Astrocyte (in vitro differentiated cells and primary cell): ENCODE results near the gene NWD2. TPM values are rescaled to one million over a fixed set of nuclear protein-coding genes. Genes with fewer than 3 reads are reported as not detected.

Source experiments
- DNase-seq: peaks from one replicate; pipeline ENCODE4 v3.0.0-alpha.2; 2010; ENCODE audit warnings: low read depth
- FAIRE-seq: peaks from 2 replicates; lab custom pipeline; 2011; peaks lifted over from hg19 to GRCh38; lab: Jason Lieb, UNC
- H2AFZ ChIP-seq: 2 replicates; pipeline ENCODE4 v1.6.0; 2012; ENCODE audit warnings: low read depth, low read length, inconsistent platforms
- H3K27ac ChIP-seq: 2 replicates; pipeline ENCODE4 v1.5.1; 2011; ENCODE audit warnings: low read depth, low read length, inconsistent platforms
- H3K27me3 ChIP-seq: 2 replicates; pipeline ENCODE4 v1.6.0; 2011; ENCODE audit warnings: low read length, inconsistent platforms; ENCODE audit not compliant: insufficient read depth
- H3K36me3 ChIP-seq: 2 replicates; pipeline ENCODE4 v1.5.1; 2011; ENCODE audit warnings: low read length, inconsistent platforms; ENCODE audit not compliant: insufficient read depth
- H3K4me1 ChIP-seq: 2 replicates; pipeline ENCODE4 v1.5.1; 2011; ENCODE audit warnings: low read length, inconsistent platforms; ENCODE audit not compliant: insufficient read depth
- H3K4me2 ChIP-seq: 2 replicates; pipeline ENCODE4 v1.6.0; 2012; ENCODE audit warnings: low read length, inconsistent platforms
- H3K4me3 ChIP-seq: 2 replicates; pipeline ENCODE4 v1.5.1; 2011; ENCODE audit warnings: low read depth, mild to moderate bottlenecking, low read length, inconsistent platforms; ENCODE audit not compliant: insufficient read depth
- H3K79me2 ChIP-seq: 2 replicates; pipeline ENCODE4 v1.6.0; 2012; ENCODE audit warnings: mild to moderate bottlenecking, low read length, inconsistent platforms; ENCODE audit not compliant: insufficient read depth
- H3K9ac ChIP-seq: 2 replicates; pipeline ENCODE4 v1.6.0; 2012; ENCODE audit warnings: mild to moderate bottlenecking, low read length, inconsistent platforms
- H3K9me3 ChIP-seq: 2 replicates; pipeline ENCODE4 v1.5.1; 2012; ENCODE audit warnings: low read depth, mild to moderate bottlenecking, low read length, inconsistent platforms; ENCODE audit not compliant: insufficient read depth
- H4K20me1 ChIP-seq: 2 replicates; pipeline ENCODE4 v1.6.0; 2012; ENCODE audit warnings: low read length, inconsistent platforms; ENCODE audit not compliant: insufficient read depth
- H3K27ac Mint-ChIP-seq: one replicate; pipeline ENCODE4 v1.8.0; 2021; ENCODE audit warnings: mild to moderate bottlenecking, mixed read lengths; ENCODE audit not compliant: unreplicated experiment
- H3K27me3 Mint-ChIP-seq: one replicate; pipeline ENCODE4 v1.8.0; 2021; ENCODE audit warnings: low read depth, mixed read lengths; ENCODE audit not compliant: unreplicated experiment
- H3K36me3 Mint-ChIP-seq: one replicate; pipeline ENCODE4 v1.8.0; 2021; ENCODE audit warnings: low read depth, mixed read lengths; ENCODE audit not compliant: unreplicated experiment
- H3K4me1 Mint-ChIP-seq: one replicate; pipeline ENCODE4 v1.8.0; 2021; ENCODE audit warnings: low read depth, mixed read lengths; ENCODE audit not compliant: unreplicated experiment
- H3K4me3 Mint-ChIP-seq: one replicate; pipeline ENCODE4 v1.8.0; 2021; ENCODE audit warnings: mild to moderate bottlenecking, moderate library complexity, mixed read lengths; ENCODE audit not compliant: unreplicated experiment
- H3K9me3 Mint-ChIP-seq: one replicate; pipeline ENCODE4 v1.8.0; 2021; ENCODE audit warnings: mild to moderate bottlenecking, mixed read lengths; ENCODE audit not compliant: unreplicated experiment
- CTCF ChIP-seq: IDR thresholded peaks from 2 replicates; pipeline ENCODE4 v1.5.1; 2011; ENCODE audit warnings: low read depth, mild to moderate bottlenecking, inconsistent platforms, low read length, moderate library complexity; ENCODE audit not compliant: insufficient read depth
- EZH2 ChIP-seq: IDR thresholded peaks from 2 replicates; pipeline ENCODE4 v1.6.1; 2012; ENCODE audit warnings: mild to moderate bottlenecking, low read length, inconsistent platforms; ENCODE audit not compliant: insufficient read depth
- total RNA-seq: library from RNA; stranded (reverse); gene quantifications from 2 replicates; pipeline ENCODE4 v1.2.1, GENCODE V29; 2021

Gene NWD2
- total RNA-seq, 1 donor from 2014 or later, result not detected

GRCh38 chr4:37367901-37368300 lies 123.4 kb downstream of the NWD2 start:
- Histone ChIP-seq H3K27me3 (no peaks in the 10 kb centered on the region), H3K4me1 (no peaks in the 10 kb centered on the region), H3K9me3 (no peaks in the 10 kb centered on the region), H3K27ac (no peak overlapping the region), H4K20me1 (no peaks in the 10 kb centered on the region), H3K4me3 (no peak overlapping the region), H2AFZ (no peak overlapping the region), H3K9ac (no peak overlapping the region), H3K79me2 (no peaks in the 10 kb centered on the region), H3K36me3 (no peaks in the 10 kb centered on the region), H3K4me2 (no peak overlapping the region)
- no peak for DNase-seq
- no peak for TF ChIP-seq CTCF
- TF ChIP-seq EZH2, result no peak
- Mint-ChIP-seq H3K9me3 (no peaks in the 10 kb centered on the region), H3K4me1 (peaks cover 14% of the 10 kb centered on the region), H3K27ac (no peak overlapping the region), H3K4me3 (no peak overlapping the region), H3K36me3 (no peaks in the 10 kb centered on the region), H3K27me3 (no peaks in the 10 kb centered on the region)
- no peak for FAIRE-seq

GRCh38 chr4:37370052-37370451 lies 125.5 kb downstream of the NWD2 start:
- no peaks in the 10 kb centered on the region for H3K36me3 ChIP-seq
- no peak overlapping the region for H3K9ac ChIP-seq
- no peak overlapping the region for H3K4me3 ChIP-seq
- no peaks in the 10 kb centered on the region for H4K20me1 ChIP-seq
- Mint-ChIP-seq H3K9me3 (no peaks in the 10 kb centered on the region), H3K4me3 (no peak overlapping the region), H3K27me3 (no peaks in the 10 kb centered on the region), H3K4me1 (peaks cover 14% of the 10 kb centered on the region), H3K36me3 (no peaks in the 10 kb centered on the region), H3K27ac (no peak overlapping the region)
- no peaks in the 10 kb centered on the region for H3K4me1 ChIP-seq
- no peaks in the 10 kb centered on the region for H3K79me2 ChIP-seq
- DNase-seq (no peak), FAIRE-seq (no peak)
- no peaks in the 10 kb centered on the region for H3K9me3 ChIP-seq
- no peak for TF ChIP-seq EZH2
- TF ChIP-seq CTCF, result no peak
- H3K27me3 ChIP-seq, result no peaks in the 10 kb centered on the region
- no peak overlapping the region for H3K4me2 ChIP-seq
- H2AFZ ChIP-seq, result no peak overlapping the region
- H3K27ac ChIP-seq, result no peak overlapping the region

- Histone ChIP-seq H3K9ac (no peak overlapping the region), H2AFZ (no peak overlapping the region), H3K27ac (no peak overlapping the region), H3K9me3 (no peaks in the 10 kb centered on the region), H3K4me1 (no peaks in the 10 kb centered on the region), H3K4me3 (no peak overlapping the region), H3K27me3 (no peaks in the 10 kb centered on the region), H3K36me3 (no peaks in the 10 kb centered on the region), H3K4me2 (no peak overlapping the region), H4K20me1 (no peaks in the 10 kb centered on the region), H3K79me2 (no peaks in the 10 kb centered on the region)
- DNase-seq (no peak), FAIRE-seq (no peak)
- Mint-ChIP-seq H3K27me3 (peaks cover 9% of the 10 kb centered on the region), H3K4me1 (no peaks in the 10 kb centered on the region), H3K9me3 (no peaks in the 10 kb centered on the region), H3K4me3 (no peak overlapping the region), H3K27ac (no peak overlapping the region), H3K36me3 (no peaks in the 10 kb centered on the region)
- no peak for TF ChIP-seq CTCF
- no peak for TF ChIP-seq EZH2
Observed at GRCh38 chr4:37381040-37381668, 136.6 kb downstream of the NWD2 start.
